GM10266 (cell line): ENCODE results near the gene HSPB2.

ENCODE experiments used
- DNase-seq: peaks from one replicate; pipeline ENCODE4 v3.0.0; 2012; ENCODE audit errors: extremely low spot score
- TF ChIP-seq, protein P1 (sequence below): IDR thresholded peaks from 2 replicates; pipeline ENCODE4 v1.5.1; 2012; ENCODE audit warnings: mild to moderate bottlenecking, low read depth; ENCODE audit not compliant: control insufficient read depth, insufficient read depth; ENCODE audit errors: missing control alignments

HSPB2 gene

GRCh38 chr11:111908639-111909305 is 3.8 kb upstream of the HSPB2 start:
- TF ChIP-seq, protein P1, sequence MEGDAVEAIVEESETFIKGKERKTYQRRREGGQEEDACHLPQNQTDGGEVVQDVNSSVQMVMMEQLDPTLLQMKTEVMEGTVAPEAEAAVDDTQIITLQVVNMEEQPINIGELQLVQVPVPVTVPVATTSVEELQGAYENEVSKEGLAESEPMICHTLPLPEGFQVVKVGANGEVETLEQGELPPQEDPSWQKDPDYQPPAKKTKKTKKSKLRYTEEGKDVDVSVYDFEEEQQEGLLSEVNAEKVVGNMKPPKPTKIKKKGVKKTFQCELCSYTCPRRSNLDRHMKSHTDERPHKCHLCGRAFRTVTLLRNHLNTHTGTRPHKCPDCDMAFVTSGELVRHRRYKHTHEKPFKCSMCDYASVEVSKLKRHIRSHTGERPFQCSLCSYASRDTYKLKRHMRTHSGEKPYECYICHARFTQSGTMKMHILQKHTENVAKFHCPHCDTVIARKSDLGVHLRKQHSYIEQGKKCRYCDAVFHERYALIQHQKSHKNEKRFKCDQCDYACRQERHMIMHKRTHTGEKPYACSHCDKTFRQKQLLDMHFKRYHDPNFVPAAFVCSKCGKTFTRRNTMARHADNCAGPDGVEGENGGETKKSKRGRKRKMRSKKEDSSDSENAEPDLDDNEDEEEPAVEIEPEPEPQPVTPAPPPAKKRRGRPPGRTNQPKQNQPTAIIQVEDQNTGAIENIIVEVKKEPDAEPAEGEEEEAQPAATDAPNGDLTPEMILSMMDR = no peak
- DNase-seq = no peak

- DNase-seq = no peak
- TF ChIP-seq, protein P1 = no peak
These were observed 3.2 kb upstream of the HSPB2 start for GRCh38 chr11:111909378-111909777.

DNA sequence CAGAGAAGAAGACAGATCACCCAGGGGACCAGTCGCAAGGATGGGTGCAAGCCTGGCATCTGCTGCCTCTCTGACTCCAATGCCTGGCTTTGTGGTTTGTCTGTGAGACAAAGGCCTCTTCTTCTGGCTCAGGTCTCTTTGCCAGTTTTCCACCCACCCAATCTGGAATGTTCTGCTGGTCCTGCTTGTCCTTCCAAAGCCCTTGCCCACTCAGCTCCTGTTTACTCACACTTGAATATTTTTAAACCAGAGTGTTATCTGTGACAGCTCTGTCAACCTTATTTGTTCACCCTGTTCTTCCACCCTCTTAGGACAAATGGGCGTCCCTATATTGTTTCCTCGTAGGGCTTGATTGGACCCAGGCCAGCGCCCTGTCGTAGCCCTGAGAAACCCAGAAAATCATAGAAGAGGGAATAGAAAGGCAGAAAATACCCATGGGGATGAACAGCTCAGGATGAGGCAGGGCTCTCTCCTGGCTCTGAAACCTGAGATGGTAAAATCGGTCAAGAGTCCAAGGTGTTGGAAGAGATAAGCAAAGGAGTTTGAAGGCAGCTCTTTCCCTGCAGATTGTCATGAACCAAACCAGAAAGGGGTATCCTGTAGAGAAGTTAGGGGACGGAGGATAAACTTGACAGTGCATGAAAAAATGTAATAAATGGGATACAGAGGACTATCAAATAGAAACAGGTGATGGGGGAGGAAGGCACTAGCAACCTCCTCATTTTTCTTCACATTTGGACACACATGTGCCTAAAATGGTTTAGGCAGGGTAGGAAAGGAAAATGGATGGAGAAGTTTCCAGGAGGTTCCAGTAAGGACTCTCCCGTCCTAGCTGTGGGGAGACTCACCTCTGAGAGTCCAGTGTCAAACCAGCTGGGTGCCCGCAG is 1.6 kb upstream of the HSPB2 start:
- DNase-seq = no peak
- TF ChIP-seq, protein P1 = no peak

DNA sequence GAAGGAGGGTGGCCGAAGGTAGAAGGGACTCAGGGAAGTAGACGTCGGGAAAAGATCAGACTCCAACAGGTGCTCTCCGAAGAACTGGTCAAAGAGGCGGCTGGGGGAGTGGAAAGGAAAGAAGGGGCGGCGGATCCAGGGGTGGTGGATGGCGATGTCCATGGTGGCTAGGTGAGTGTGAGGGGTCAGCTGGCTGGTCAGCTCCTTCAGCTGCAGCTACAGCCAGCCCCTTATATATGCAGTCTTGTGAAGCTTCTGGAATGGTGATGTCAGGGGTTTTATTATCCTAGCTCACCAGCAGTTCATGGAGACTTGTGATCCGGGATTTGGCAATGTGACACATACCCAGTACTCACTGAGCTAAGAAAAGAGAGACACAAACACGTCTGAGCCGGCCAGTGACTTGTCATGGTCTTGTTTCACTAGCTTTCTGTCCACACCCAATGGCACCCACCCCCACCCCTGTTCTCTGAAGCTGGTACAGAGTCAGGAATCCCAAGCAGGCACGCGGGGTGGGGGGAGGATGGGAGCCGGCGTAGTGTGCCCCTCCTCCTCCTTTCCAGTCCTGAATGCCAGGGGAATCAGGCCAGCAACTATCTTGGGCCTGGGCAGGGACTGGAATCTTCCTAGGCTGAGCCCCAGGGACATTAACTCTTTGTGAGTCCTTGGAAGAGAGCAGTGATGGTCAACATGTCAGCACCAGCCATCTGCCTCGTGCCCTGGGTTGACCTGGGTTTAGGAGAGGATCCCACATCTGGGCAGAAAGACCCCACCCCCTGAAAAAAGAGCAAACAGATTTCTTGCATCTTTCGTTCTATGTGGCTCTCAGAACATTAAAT is 752 bp upstream of the HSPB2 start, which contains the start of gene CRYAB:
Gene CRYAB, minus strand, starts transcription at position 208 of the 839 bp plus-strand sequence. Its CDS starts 46 bp downstream, at position 162.
- TF ChIP-seq, protein P1 = no peak
- DNase-seq = no peak

DNA sequence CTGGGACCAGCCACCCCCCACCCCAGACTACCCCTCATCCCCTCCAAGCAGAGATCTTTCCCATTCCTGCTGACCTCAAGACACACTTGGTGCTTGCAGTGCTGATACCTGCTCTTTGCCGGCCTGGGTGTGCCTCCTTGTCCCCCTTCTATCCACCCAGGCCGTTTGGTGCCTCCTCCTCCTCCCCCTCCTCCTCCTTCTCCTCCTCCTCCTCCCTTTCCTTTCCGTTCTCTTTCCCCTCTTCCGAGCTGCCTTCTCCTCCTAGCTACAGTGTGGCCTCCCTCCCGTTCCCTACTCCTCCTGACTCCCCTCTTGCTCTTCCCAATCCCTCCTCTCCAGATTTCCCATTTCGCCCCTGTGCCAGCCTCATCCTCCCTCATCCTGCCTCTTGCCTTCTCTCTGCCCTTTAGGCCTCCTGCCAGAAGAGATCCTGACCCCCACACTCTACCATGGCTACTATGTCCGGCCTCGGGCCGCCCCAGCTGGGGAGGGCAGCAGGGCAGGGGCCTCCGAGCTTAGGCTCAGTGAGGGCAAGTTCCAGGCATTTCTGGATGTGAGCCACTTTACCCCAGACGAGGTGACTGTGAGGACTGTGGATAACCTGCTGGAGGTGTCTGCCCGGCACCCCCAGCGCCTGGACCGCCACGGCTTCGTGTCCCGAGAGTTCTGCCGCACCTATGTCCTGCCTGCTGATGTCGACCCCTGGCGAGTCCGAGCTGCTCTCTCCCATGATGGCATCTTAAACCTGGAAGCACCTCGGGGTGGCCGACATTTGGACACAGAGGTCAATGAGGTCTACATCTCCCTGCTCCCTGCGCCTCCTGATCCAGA is 712 bp downstream of the HSPB2 start:
- TF ChIP-seq, protein P1 = no peak
- DNase-seq = no peak

GRCh38 chr11:111913997-111914396 is 1.5 kb downstream of the HSPB2 start:
- DNase-seq = no peak

More at GRCh38 chr11:111913997-111914396, 1.5 kb downstream of the HSPB2 start:
- TF ChIP-seq, protein P1 = no peak
